Thyroid gland (tissue), 4 donors: ENCODE measurements around the gene ZNF518B. TPM values are rescaled to one million over a fixed set of nuclear protein-coding genes. Genes with fewer than 3 reads are reported as not detected.

Experiments used
- total RNA-seq, 4 donors: library from RNA; depleted of rRNA; stranded (reverse); fragments of >200 nt; gene quantifications; one replicate each; pipeline ENCODE4 v1.2.3, GENCODE V29; 2016

Gene ZNF518B
- total RNA-seq, 4 donors from 2014 or later, result 23.5 to 86.9 (median 32.5) TPM

Other genes with a start within 250 kb of the ZNF518B start
- not detected for gene CLNK, start 227.3 kb upstream of the ZNF518B start, total RNA-seq